Duodenal mucosa (tissue), 2 donors: ENCODE results near the gene PIEZO2.

ENCODE experiments used
- H3K27ac ChIP-seq: one replicate; pipeline ENCODE4 v1.7.0; 2013; ENCODE audit warnings: low read depth, low read length
- H3K27me3 ChIP-seq, 2 donors: one replicate each; pipeline ENCODE4 v1.7.0; 2013; ENCODE audit warnings: low read length in 2 of 2, control low read depth in 1 of 2; ENCODE audit not compliant: insufficient read depth in 2 of 2, control insufficient read depth in 1 of 2
- H3K36me3 ChIP-seq, 2 donors: one replicate each; pipeline ENCODE4 v1.7.0; 2013; ENCODE audit warnings: low read length in 2 of 2, control low read depth in 1 of 2; ENCODE audit not compliant: insufficient read depth in 2 of 2, control insufficient read depth in 1 of 2
- H3K4me1 ChIP-seq, 2 donors: one replicate each; pipeline ENCODE4 v1.7.0; 2013; ENCODE audit warnings: low read length in 2 of 2, control low read depth in 1 of 2; ENCODE audit not compliant: insufficient read depth in 2 of 2, control insufficient read depth in 1 of 2
- H3K4me3 ChIP-seq, 2 donors: one replicate each; pipeline ENCODE4 v1.7.0; 2013; ENCODE audit warnings: low read length in 2 of 2, low read depth in 1 of 2
- H3K9ac ChIP-seq, 2 donors: one replicate each; pipeline ENCODE4 v1.7.0; 2013; ENCODE audit warnings: low read length in 2 of 2, low read depth in 1 of 2
- H3K9me3 ChIP-seq, 2 donors: one replicate each; pipeline ENCODE4 v1.7.0; 2013; ENCODE audit warnings: low read length in 2 of 2, control low read depth in 1 of 2; ENCODE audit not compliant: control insufficient read depth in 1 of 2

The PIEZO2 gene

DNA sequence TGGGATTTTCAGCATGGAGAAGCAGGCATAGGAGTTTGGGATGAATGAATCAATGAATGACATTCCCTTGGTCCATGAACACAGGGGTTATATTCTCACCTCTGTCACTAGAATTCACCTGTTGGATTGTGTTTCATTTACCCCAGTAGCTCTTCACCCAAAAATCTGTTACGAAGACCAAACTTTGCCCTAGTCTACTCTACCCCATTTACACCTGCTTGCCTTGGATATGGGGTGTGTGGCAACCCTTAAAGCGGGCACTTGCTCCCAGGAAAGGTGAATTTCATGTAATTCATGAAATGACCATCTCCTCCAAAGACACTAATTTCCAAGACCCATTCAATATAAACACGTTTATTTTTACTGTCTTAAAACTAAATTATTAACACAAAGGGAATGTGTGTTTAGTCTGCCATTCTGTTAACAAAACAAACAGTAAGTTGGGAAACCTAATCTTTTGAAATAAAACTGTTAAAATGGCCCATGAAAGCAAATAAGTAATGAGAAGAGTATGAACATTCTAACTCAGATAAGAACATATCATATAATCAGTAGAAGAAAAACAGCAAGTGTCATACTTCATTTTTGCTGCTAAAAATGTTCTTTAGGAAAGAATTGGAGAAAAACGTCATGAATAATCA is 355.5 kb downstream of the PIEZO2 start:
- Histone ChIP-seq H3K27me3 (no peaks in the 10 kb centered on the region), H3K36me3 (no peaks in the 10 kb centered on the region), H3K4me3 (no peak overlapping the region), H3K27ac (no peak overlapping the region), H3K9me3 (no peaks in the 10 kb centered on the region), H3K9ac (no peak overlapping the region), H3K4me1 (no peaks in the 10 kb centered on the region)

DNA sequence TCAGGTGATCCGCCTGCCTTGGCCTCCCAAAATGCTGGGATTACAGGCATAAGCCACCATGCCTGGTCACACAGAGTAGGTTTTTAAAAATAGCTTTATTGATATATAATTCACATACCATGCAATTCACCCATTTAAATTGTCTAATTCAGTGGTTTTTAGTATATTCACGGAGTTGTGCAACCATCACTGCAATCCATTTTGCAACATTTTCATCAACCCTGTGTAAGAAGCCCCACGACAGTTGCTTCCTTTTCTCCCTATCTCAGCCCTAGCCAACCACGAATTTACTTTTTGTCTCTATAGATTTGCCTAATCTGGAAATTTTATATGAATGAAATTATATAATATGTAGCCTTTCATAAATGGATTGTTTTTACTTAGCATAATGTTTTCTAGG is 357.2 kb downstream of the PIEZO2 start:
- no peaks in the 10 kb centered on the region for H3K9me3 ChIP-seq
- H3K4me3 ChIP-seq: no peak overlapping the region
- H3K9ac ChIP-seq: no peak overlapping the region
- no peaks in the 10 kb centered on the region for H3K4me1 ChIP-seq
- no peak overlapping the region for H3K27ac ChIP-seq
- no peaks in the 10 kb centered on the region for H3K36me3 ChIP-seq
- no peaks in the 10 kb centered on the region for H3K27me3 ChIP-seq

DNA sequence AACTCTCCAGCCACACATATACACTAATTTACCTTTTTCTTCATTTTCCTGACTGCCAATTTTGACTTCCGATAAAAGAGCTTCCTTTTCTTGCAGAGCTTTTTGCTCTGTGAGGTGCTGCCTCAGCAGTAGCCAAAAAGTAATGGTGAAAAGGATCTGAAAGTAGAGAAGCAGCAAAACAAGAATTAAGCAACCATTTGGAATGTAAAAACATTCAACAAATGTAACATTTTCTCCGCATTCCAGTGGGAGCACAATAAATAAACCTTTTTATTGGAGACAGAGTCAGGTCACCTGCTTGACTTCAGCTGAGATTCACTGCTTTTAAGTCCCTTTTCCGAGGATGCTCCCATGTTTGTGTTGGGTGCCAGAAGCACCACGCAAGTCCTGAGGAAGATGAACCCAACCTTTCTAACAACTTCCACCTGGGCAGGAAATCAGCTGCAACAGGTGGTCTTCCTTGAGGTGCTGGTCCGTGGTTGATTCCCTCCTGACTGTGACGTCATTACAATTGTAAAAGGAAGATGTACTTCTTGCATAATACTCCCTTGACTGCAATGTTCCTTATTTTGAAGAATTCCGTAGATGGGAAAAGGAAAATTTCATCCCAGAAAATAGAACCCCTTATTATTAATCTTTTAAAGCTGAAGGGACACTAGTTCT is 358.1 kb downstream of the PIEZO2 start:
- Histone ChIP-seq H3K27me3 (no peaks in the 10 kb centered on the region), H3K4me3 (no peak overlapping the region), H3K4me1 (no peaks in the 10 kb centered on the region), H3K9ac (no peak overlapping the region), H3K36me3 (no peaks in the 10 kb centered on the region), H3K9me3 (no peaks in the 10 kb centered on the region), H3K27ac (no peak overlapping the region)

GRCh38 chr18:10789180-10789579 is 360.2 kb downstream of the PIEZO2 start:
- H3K9ac ChIP-seq: no peak overlapping the region
- H3K27me3 ChIP-seq: no peaks in the 10 kb centered on the region
- no peak overlapping the region for H3K4me3 ChIP-seq
- no peaks in the 10 kb centered on the region for H3K4me1 ChIP-seq
- no peaks in the 10 kb centered on the region for H3K9me3 ChIP-seq
- no peaks in the 10 kb centered on the region for H3K36me3 ChIP-seq
- H3K27ac ChIP-seq: no peak overlapping the region

DNA sequence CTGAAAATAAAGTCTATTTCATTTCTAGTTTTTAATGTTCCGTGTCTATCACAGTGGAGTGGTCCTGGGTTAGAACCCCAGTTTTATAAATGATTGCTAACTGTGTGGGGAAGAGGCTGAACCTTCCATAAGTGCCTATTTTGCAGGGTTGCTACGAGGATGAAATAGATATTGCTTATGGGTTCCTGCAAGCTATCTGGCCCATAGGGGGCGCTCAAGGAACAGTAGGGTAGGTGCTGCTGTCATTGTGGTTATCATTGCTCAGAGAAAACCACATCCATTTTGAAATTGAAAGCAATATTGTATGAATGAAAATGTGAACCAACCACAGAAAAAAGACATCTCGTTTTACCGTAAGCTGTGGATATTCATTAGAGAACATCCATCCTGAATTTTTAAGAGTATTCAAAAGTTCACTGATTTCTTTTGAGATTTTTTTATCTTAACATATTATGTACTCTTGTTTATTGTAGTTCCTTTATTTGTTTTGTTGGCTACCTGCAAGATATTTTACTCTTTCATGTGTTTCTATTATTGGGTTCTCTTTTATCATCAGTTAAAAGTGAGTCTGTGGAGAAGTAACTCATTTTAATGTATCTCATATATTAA is 362.0 kb downstream of the PIEZO2 start:
- Histone ChIP-seq H3K4me3 (no peak overlapping the region), H3K27me3 (no peaks in the 10 kb centered on the region), H3K36me3 (no peaks in the 10 kb centered on the region), H3K27ac (no peak overlapping the region), H3K9ac (no peak overlapping the region), H3K9me3 (no peaks in the 10 kb centered on the region), H3K4me1 (no peaks in the 10 kb centered on the region)

- Histone ChIP-seq H3K9ac (no peak overlapping the region), H3K27me3 (no peaks in the 10 kb centered on the region), H3K27ac (no peak overlapping the region), H3K36me3 (no peaks in the 10 kb centered on the region), H3K4me3 (no peak overlapping the region), H3K9me3 (no peaks in the 10 kb centered on the region), H3K4me1 (no peaks in the 10 kb centered on the region)
These were observed 363.6 kb downstream of the PIEZO2 start for GRCh38 chr18:10785798-10786197.

DNA sequence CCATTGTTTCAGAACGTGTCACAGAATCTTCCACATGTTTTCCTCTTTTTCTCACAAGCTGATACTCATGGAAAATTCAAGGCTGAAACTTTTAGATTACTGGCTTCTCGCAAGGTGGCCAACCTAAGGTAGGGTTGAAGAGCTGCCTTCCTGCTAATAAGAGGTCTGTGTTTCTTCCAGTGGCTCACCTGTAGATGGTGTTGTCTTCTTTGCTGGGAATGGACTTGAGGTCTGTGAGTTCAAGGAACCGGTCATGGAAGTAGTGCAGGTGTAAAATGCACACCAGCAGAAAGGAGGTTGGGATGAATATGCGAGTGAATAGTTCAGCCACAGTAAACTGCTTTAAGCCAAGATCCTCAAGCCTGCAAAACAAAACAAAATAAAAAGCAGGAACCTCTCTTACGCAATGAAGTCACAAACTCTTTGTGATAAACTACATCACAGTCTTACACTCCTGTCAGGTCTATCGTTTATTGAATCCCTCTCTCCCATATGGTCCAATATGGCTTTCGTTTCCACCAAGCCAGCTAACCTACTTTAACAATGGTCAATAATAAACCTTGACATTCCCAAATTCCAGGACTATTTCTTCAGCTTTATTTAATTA is 364.7 kb downstream of the PIEZO2 start:
- Histone ChIP-seq H3K9me3 (no peaks in the 10 kb centered on the region), H3K4me3 (no peak overlapping the region), H3K27ac (no peak overlapping the region), H3K4me1 (no peaks in the 10 kb centered on the region), H3K36me3 (no peaks in the 10 kb centered on the region), H3K9ac (no peak overlapping the region), H3K27me3 (no peaks in the 10 kb centered on the region)

GRCh38 chr18:10783941-10784340 is 365.4 kb downstream of the PIEZO2 start:
- Histone ChIP-seq H3K4me3 (no peak overlapping the region), H3K27ac (no peak overlapping the region), H3K9me3 (no peaks in the 10 kb centered on the region), H3K4me1 (no peaks in the 10 kb centered on the region), H3K9ac (no peak overlapping the region), H3K27me3 (no peaks in the 10 kb centered on the region), H3K36me3 (no peaks in the 10 kb centered on the region)

GRCh38 chr18:10776493-10776892 is 372.9 kb downstream of the PIEZO2 start:
- H3K4me1 ChIP-seq: no peaks in the 10 kb centered on the region
- H3K9me3 ChIP-seq: no peaks in the 10 kb centered on the region
- H3K27me3 ChIP-seq: no peaks in the 10 kb centered on the region
- H3K4me3 ChIP-seq: no peak overlapping the region
- no peak overlapping the region for H3K9ac ChIP-seq
- H3K36me3 ChIP-seq: no peaks in the 10 kb centered on the region
- H3K27ac ChIP-seq: no peak overlapping the region

GRCh38 chr18:10775026-10775425 is 374.3 kb downstream of the PIEZO2 start:
- Histone ChIP-seq H3K36me3 (no peaks in the 10 kb centered on the region), H3K9me3 (no peaks in the 10 kb centered on the region), H3K4me3 (no peak overlapping the region), H3K27ac (no peak overlapping the region), H3K9ac (no peak overlapping the region), H3K27me3 (no peaks in the 10 kb centered on the region), H3K4me1 (no peaks in the 10 kb centered on the region)
